Stimulated activated CD4-positive, alpha-beta T cell treated with anti-CD3 and anti-CD28 coated beads, Interleukin-2, amount 100 ng/mL, for 48 hours (primary cell): ENCODE measurements around the gene MAT2B.

Source experiments
- DNase-seq, 2 donors: peaks; one replicate each; pipeline ENCODE4 v3.0.0-alpha.2; 2020

The MAT2B gene

GRCh38 chr5:163563112-163563511 lies 57.7 kb downstream of the MAT2B start:
- no peak for DNase-seq

DNA sequence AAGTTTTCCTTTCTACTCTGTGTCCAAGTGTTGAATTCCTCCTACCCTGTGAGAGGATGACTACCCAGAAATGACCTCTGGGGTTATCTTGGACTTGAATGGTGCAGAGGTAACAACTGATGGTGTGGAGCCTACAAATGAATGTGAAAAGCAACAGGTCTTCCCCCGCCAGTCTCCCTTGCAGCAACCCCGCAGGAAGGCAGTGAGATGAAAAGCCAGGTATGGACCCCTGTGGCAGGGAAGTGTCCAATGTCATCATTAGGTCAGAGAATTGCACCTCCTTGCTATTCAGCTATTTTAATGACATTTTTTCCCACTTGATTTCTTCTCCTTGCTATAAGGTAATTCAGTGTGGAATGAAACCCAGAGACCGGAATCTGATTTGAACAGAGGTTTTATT lies 58.5 kb downstream of the MAT2B start:
- DNase-seq: no peak

GRCh38 chr5:163564321-163564938 lies 59.0 kb downstream of the MAT2B start:
- DNase-seq: peak; percentile 68 to 69

- DNase-seq: no peak
These were observed 60.1 kb downstream of the MAT2B start for GRCh38 chr5:163565492-163565891.

- peak; percentile 9 to 16 for DNase-seq
These were observed 60.7 kb downstream of the MAT2B start for GRCh38 chr5:163565931-163566608.

- no peak for DNase-seq
These were observed 61.3 kb downstream of the MAT2B start for GRCh38 chr5:163566678-163567077.

GRCh38 chr5:163567811-163568210 lies 62.4 kb downstream of the MAT2B start:
- no peak for DNase-seq
